IPS DF 6.9 (cell line): Measurements from ENCODE around the gene CP.

ENCODE experiments used
- DNase-seq: peaks from one replicate; pipeline ENCODE4 v3.0.0-alpha.2; 2013; ENCODE audit warnings: low read depth, low spot score
- H3K27ac ChIP-seq: one replicate; pipeline ENCODE4 v1.5.1; 2013; ENCODE audit warnings: low read length, control low read depth
- H3K27me3 ChIP-seq: 2 replicates; pipeline ENCODE4 v1.6.1; 2013; ENCODE audit warnings: mild to moderate bottlenecking, low read length; ENCODE audit not compliant: control insufficient read depth, insufficient read depth
- H3K36me3 ChIP-seq: 2 replicates; pipeline ENCODE4 v1.6.1; 2013; ENCODE audit warnings: low read length; ENCODE audit not compliant: control insufficient read depth, insufficient read depth
- H3K4me1 ChIP-seq: 2 replicates; pipeline ENCODE4 v1.6.1; 2013; ENCODE audit warnings: low read length; ENCODE audit not compliant: control insufficient read depth, insufficient read depth
- H3K4me3 ChIP-seq: 2 replicates; pipeline ENCODE4 v1.5.1; 2013; ENCODE audit warnings: mild to moderate bottlenecking, low read length
- H3K9me3 ChIP-seq: 2 replicates; pipeline ENCODE4 v1.6.1; 2013; ENCODE audit warnings: low read length, inconsistent platforms; ENCODE audit not compliant: control insufficient read depth, insufficient read depth
- WGBS: extraction: QIAGEN DNeasy Blood & Tissue Kit; methylation state at CpG from one replicate; pipeline ENCODE4 v1.1.7; 2013; ENCODE audit warnings: mixed read lengths, missing lambda C conversion rate; ENCODE audit not compliant: insufficient read length, insufficient coverage; 5-methylcytosine and 5-hydroxymethylcytosine counted together

Gene CP

GRCh38 chr3:149221783-149222517 lies at the start of gene CP:
Gene CP, minus strand, starts transcription at chr3:149221829. Its CDS starts 37 bp downstream, at chr3:149221792.
- no peaks in the 10 kb centered on the region for H3K27me3 ChIP-seq
- DNase-seq = no peak
- H3K27ac ChIP-seq = no peak within 1 kb of the TSS
- H3K4me3 ChIP-seq = no peak within 1 kb of the TSS
- H3K4me1 ChIP-seq = no peaks in the 10 kb centered on the region
- H3K9me3 ChIP-seq = no peaks in the 10 kb centered on the region
- H3K36me3 ChIP-seq = no peaks in the 10 kb centered on the region
- no CpG with 5 or more reads among the region's 3 CpGs for WGBS

GRCh38 chr3:149270180-149270579 lies 48.6 kb upstream of the CP start:
- no peaks in the 10 kb centered on the region for H3K9me3 ChIP-seq
- H3K36me3 ChIP-seq = no peaks in the 10 kb centered on the region
- no peak overlapping the region for H3K4me3 ChIP-seq
- H3K4me1 ChIP-seq = no peaks in the 10 kb centered on the region
- no peak overlapping the region for H3K27ac ChIP-seq
- no peak for DNase-seq
- WGBS = no CpG with 5 or more reads among the region's 2 CpGs
- H3K27me3 ChIP-seq = no peaks in the 10 kb centered on the region

GRCh38 chr3:149269687-149270086 lies 48.1 kb upstream of the CP start:
- Histone ChIP-seq H3K27ac (no peak overlapping the region), H3K27me3 (no peaks in the 10 kb centered on the region), H3K4me3 (no peak overlapping the region), H3K36me3 (no peaks in the 10 kb centered on the region), H3K4me1 (no peaks in the 10 kb centered on the region), H3K9me3 (no peaks in the 10 kb centered on the region)
- no peak for DNase-seq
- no CpG with 5 or more reads among the region's 7 CpGs for WGBS

GRCh38 chr3:149267565-149267964 lies 45.9 kb upstream of the CP start:
- Histone ChIP-seq H3K27ac (no peak overlapping the region), H3K27me3 (no peaks in the 10 kb centered on the region), H3K4me1 (no peaks in the 10 kb centered on the region), H3K4me3 (no peak overlapping the region), H3K36me3 (no peaks in the 10 kb centered on the region), H3K9me3 (no peaks in the 10 kb centered on the region)
- no peak for DNase-seq
- no CpG with 5 or more reads among the region's 6 CpGs for whole genome bisulfite sequencing

GRCh38 chr3:149266736-149267135 lies 45.1 kb upstream of the CP start:
- DNase-seq = no peak
- no peaks in the 10 kb centered on the region for H3K9me3 ChIP-seq
- no peaks in the 10 kb centered on the region for H3K4me1 ChIP-seq
- H3K27me3 ChIP-seq = no peaks in the 10 kb centered on the region
- no peaks in the 10 kb centered on the region for H3K36me3 ChIP-seq
- H3K27ac ChIP-seq = no peak overlapping the region
- no peak overlapping the region for H3K4me3 ChIP-seq

- Histone ChIP-seq H3K27me3 (no peaks in the 10 kb centered on the region), H3K4me3 (no peak overlapping the region), H3K27ac (no peak overlapping the region), H3K9me3 (no peaks in the 10 kb centered on the region), H3K4me1 (no peaks in the 10 kb centered on the region), H3K36me3 (no peaks in the 10 kb centered on the region)
- DNase-seq = no peak
- no CpG with 5 or more reads among the region's 1 CpG for WGBS
Measured at GRCh38 chr3:149263856-149264255, 42.2 kb upstream of the CP start.

GRCh38 chr3:149258714-149259113 lies 37.1 kb upstream of the CP start:
- no peak for DNase-seq
- Histone ChIP-seq H3K27me3 (no peaks in the 10 kb centered on the region), H3K9me3 (no peaks in the 10 kb centered on the region), H3K4me1 (no peaks in the 10 kb centered on the region), H3K27ac (no peak overlapping the region), H3K4me3 (no peak overlapping the region), H3K36me3 (no peaks in the 10 kb centered on the region)
- WGBS = no CpG with 5 or more reads among the region's 4 CpGs

- no peak for DNase-seq
- H3K9me3 ChIP-seq = no peaks in the 10 kb centered on the region
Measured at GRCh38 chr3:149258298-149258697, 36.7 kb upstream of the CP start.

GRCh38 chr3:149252272-149252671 lies 30.6 kb upstream of the CP start:
- DNase-seq = no peak
- WGBS = no CpG with 5 or more reads among the region's 2 CpGs
- no peak overlapping the region for H3K27ac ChIP-seq
- peaks cover 3% of the 10 kb centered on the region; the same call in 1 of the 2 replicates for H3K4me1 ChIP-seq
- H3K36me3 ChIP-seq = no peaks in the 10 kb centered on the region
- no peak overlapping the region for H3K4me3 ChIP-seq
- H3K9me3 ChIP-seq = no peaks in the 10 kb centered on the region
- H3K27me3 ChIP-seq = no peaks in the 10 kb centered on the region

More at GRCh38 chr3:149258298-149258697, 36.7 kb upstream of the CP start:
- Histone ChIP-seq H3K4me1 (no peaks in the 10 kb centered on the region), H3K36me3 (no peaks in the 10 kb centered on the region), H3K4me3 (no peak overlapping the region), H3K27me3 (no peaks in the 10 kb centered on the region), H3K27ac (no peak overlapping the region)
- no CpG with 5 or more reads among the region's 3 CpGs for WGBS

- no peak overlapping the region for H3K4me3 ChIP-seq
- no CpG with 5 or more reads among the region's 3 CpGs for WGBS
- H3K4me1 ChIP-seq = peaks cover 3% of the 10 kb centered on the region; the same call in 1 of the 2 replicates
- no peak for DNase-seq
- no peaks in the 10 kb centered on the region for H3K36me3 ChIP-seq
- H3K9me3 ChIP-seq = no peaks in the 10 kb centered on the region
- H3K27me3 ChIP-seq = no peaks in the 10 kb centered on the region; the same call in 1 of the 2 replicates
- H3K27ac ChIP-seq = no peak overlapping the region
Measured at GRCh38 chr3:149251186-149251585, 29.6 kb upstream of the CP start.
